Mammary epithelial cell (primary cell): ENCODE results near the gene PAFAH2.

ENCODE experiments used
- CTCF ChIP-seq, 2 donors: IDR thresholded peaks in 1 of 2; conservative IDR thresholded peaks in 1 of 2; 2 replicates each; pipeline ENCODE4 v1.5.1; 2011 to 2012; ENCODE audit warnings: inconsistent platforms in 2 of 2, low read length in 2 of 2, mild to moderate bottlenecking in 2 of 2, control low read depth in 1 of 2, low read depth in 1 of 2; ENCODE audit not compliant: insufficient read depth in 1 of 2; ENCODE audit errors: extremely low read depth in 1 of 2
- EZH2 ChIP-seq: IDR thresholded peaks from 2 replicates; pipeline ENCODE4 v1.6.1; 2012; ENCODE audit warnings: low read length, inconsistent platforms, borderline replicate concordance

GRCh38 chr1:26038477-26038876 is 40.6 kb upstream of the PAFAH2 start:
- TF ChIP-seq CTCF (conservative IDR thresholded peaks at IDR 0.05 in 1 of 2, IDR thresholded peaks at IDR 0.05 in 1 of 2; ENCODE audit: extremely low read depth in 1 of 2, insufficient read depth in 1 of 2, low read depth in 1 of 2, low read length in 2 of 2) (no peak), EZH2 (no peak)
